GM23248 (cell line): Measurements from ENCODE around the gene KLF15.
A peak's percentile ranks its signal among the peaks of the same experiment; 100 is the strongest.

Experiments used
- EZH2 ChIP-seq: fragments of 200-600 bp; sonication (generic); IDR thresholded peaks from 2 replicates; pipeline ENCODE4 v1.6.1; 2018; ENCODE audit warnings: antibody characterized with exemption, mild to moderate bottlenecking; ENCODE audit not compliant: insufficient read depth, poor library complexity, severe bottlenecking
- EZH2phosphoT487 ChIP-seq: fragments of 200-600 bp; sonication (generic); IDR thresholded peaks from 2 replicates; pipeline ENCODE4 v1.6.1; 2018; ENCODE audit warnings: antibody characterized with exemption, moderate library complexity, mild to moderate bottlenecking, low read depth; ENCODE audit not compliant: insufficient read depth

- TF ChIP-seq EZH2 (peak; percentile 48), EZH2phosphoT487 (no peak)
Measured at GRCh38 chr3:126357295-126358037, at the start of gene KLF15.
